K562 (cell line): ENCODE measurements around the gene FGGY. TPM values are rescaled to one million over a fixed set of nuclear protein-coding genes. Genes with fewer than 3 reads are reported as not detected.

Experiments
- DMBX1 ChIP-seq: fragments of 250-450 bp; sonication (Bioruptor Pico); IDR thresholded peaks from 2 replicates; pipeline ENCODE4 v1.8.0; 2022; ENCODE audit warnings: inconsistent platforms, mild to moderate bottlenecking, moderate library complexity, borderline replicate concordance
- FOXP1 ChIP-seq: sonication (generic); formaldehyde crosslinking; IDR thresholded peaks from 2 replicates; pipeline ENCODE4 v1.8.0; 2022; ENCODE audit warnings: mild to moderate bottlenecking, missing genetic modification reagents
- HDAC2 ChIP-seq: fragments of 450-650 bp; IDR thresholded peaks from 2 replicates; pipeline ENCODE4 v1.6.1; 2016; ENCODE audit warnings: mild to moderate bottlenecking
- L3MBTL2 ChIP-seq: fragments of 450-650 bp; IDR thresholded peaks from 2 replicates; pipeline ENCODE4 v1.6.1; 2016; ENCODE audit warnings: mild to moderate bottlenecking, moderate library complexity
- MAFG ChIP-seq: fragments of 450-650 bp; conservative IDR thresholded peaks from 2 replicates; pipeline ENCODE4 v1.6.1; 2016; ENCODE audit warnings: missing genetic modification characterization, missing compliant biosample characterization
- RCOR1 ChIP-seq, 2 experiments: IDR thresholded peaks; 2 replicates each; pipeline ENCODE4 v1.6.1; 2012; ENCODE audit warnings: low read depth in 2 of 2, low read length in 2 of 2, borderline replicate concordance in 1 of 2, improper control_type of control experiment in 1 of 2
- SMARCB1 ChIP-seq: IDR thresholded peaks from 2 replicates; pipeline ENCODE4 v1.6.1; 2011; ENCODE audit warnings: improper control_type of control experiment, low read depth; ENCODE audit not compliant: insufficient read length
- polyA plus RNA-seq, 8 experiments: library from polyadenylated mRNA; depleted of rRNA in 4 of 8; stranded (reverse) in 5 of 8; unstranded in 3 of 8; fragments of >200 nt; fragmentation: Nextera tagmentation in 2 of 8; fragmentation: Illumina TruSeq in 1 of 8; extraction: Ambion mirVana in 2 of 8; extraction: Trizol in 1 of 8; gene quantifications; 2 replicates each; pipeline versions ENCODE4 v1.2.1 to v1.2.3, GENCODE V29; 2011 to 2014; ENCODE audit warnings: inconsistent platforms in 1 of 8, missing spikeins in 1 of 8
- total RNA-seq, 7 experiments: library from RNA; depleted of rRNA in 6 of 7; stranded (reverse); fragments of >200 nt in 6 of 7; fragmentation: Illumina TruSeq in 2 of 7; extraction: Trizol in 2 of 7; gene quantifications; 2 replicates each; pipeline versions ENCODE4 v1.2.1 to v1.2.3, GENCODE V29; 2011 to 2021; ENCODE audit warnings: low replicate concordance in 1 of 7
- TF ChIP-seq, protein P1 (sequence below): fragments of 450-650 bp; IDR thresholded peaks from 2 replicates; pipeline ENCODE4 v1.6.1; 2016; ENCODE audit warnings: missing biosample characterization, missing genetic modification characterization
- TF ChIP-seq, protein P2 (sequence below): fragments of 450-650 bp; IDR thresholded peaks from 2 replicates; pipeline ENCODE4 v1.6.1; 2017; ENCODE audit warnings: antibody characterized with exemption
- TF ChIP-seq, protein P3 (sequence below): sonication (generic); IDR thresholded peaks from 2 replicates; pipeline ENCODE4 v1.6.1; 2016
- TF ChIP-seq, protein P4 (sequence below): fragments of 250-450 bp; sonication (Bioruptor Pico); IDR thresholded peaks from 2 replicates; pipeline ENCODE4 v1.5.0; 2021; ENCODE audit warnings: mild to moderate bottlenecking, moderate library complexity
- TF ChIP-seq, protein P5 (sequence below), 2 experiments: IDR thresholded peaks; 2 replicates each; pipeline ENCODE4 v1.6.1; 2011; ENCODE audit warnings: borderline replicate concordance in 1 of 2, control low read depth in 1 of 2, low read depth in 1 of 2, low read length in 1 of 2, mild to moderate bottlenecking in 1 of 2, mixed read lengths in 1 of 2, moderate library complexity in 1 of 2; ENCODE audit not compliant: insufficient read depth in 1 of 2, insufficient read length in 1 of 2, poor library complexity in 1 of 2, severe bottlenecking in 1 of 2; ENCODE audit errors: extremely low read depth in 1 of 2
- TF ChIP-seq, protein P6 (sequence below): fragments of 150-350 bp; IDR thresholded peaks from 2 replicates; pipeline ENCODE4 v1.6.1; 2014; ENCODE audit warnings: low read depth, mild to moderate bottlenecking, low read length, borderline replicate concordance

FGGY gene
- total and polyA plus RNA-seq, 9 of the 15 experiments (the other 6 are each of a cell fraction or from before 2014, with no cell fraction given): 9.7 to 19.2 (median 12.6) TPM

DNA sequence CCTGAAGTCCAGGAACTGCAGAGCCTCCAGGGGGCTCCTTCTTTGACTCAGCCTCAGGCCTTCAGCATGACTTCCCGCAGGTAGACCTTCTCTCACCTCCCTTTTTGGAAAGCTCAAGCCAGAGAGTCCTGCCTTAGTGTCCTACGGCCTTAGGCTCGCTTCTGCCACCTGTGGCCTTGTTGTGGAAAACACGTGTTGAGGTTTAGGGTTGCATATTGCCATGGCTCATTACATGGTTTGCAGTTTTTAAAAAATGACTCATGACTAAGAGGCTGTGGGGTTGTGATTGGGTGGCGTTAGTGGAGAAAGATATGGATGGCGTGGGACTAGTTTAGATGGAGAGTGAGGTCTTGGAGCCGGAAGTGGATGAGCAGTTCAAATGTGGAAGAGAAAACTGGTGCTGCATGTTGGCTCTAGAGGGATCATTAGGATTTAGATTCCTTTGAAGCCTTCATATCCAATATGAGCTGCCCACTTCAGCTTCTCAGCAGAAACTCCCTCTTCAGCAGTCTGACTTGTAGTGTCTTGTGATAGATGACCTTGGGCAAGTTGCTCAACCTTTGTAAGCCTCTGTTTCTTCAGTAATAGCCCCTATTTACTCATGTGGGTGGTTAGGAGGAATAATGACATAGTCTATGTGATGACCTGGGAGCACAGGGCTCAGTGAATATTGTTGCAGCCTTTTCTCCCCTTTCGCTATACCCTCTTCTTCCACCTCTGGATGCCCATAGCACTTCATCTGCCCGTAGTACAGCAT lies 6.5 kb upstream of the FGGY start (continued):
- peak in 1 of 2 experiments; percentile 75; a peak in 2 of 4 replicates for TF ChIP-seq RCOR1 (IDR thresholded peaks at IDR 0.05; ENCODE audit: borderline replicate concordance in 1 of 2, low read depth in 2 of 2, low read length in 2 of 2)
- TF ChIP-seq, protein P1, sequence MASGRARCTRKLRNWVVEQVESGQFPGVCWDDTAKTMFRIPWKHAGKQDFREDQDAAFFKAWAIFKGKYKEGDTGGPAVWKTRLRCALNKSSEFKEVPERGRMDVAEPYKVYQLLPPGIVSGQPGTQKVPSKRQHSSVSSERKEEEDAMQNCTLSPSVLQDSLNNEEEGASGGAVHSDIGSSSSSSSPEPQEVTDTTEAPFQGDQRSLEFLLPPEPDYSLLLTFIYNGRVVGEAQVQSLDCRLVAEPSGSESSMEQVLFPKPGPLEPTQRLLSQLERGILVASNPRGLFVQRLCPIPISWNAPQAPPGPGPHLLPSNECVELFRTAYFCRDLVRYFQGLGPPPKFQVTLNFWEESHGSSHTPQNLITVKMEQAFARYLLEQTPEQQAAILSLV (tag): no peak
- peak; percentile 50 for TF ChIP-seq MAFG
- TF ChIP-seq L3MBTL2: peak; percentile 68
- TF ChIP-seq DMBX1 (CRISPR knock-in tag): no peak
- TF ChIP-seq, protein P2, sequence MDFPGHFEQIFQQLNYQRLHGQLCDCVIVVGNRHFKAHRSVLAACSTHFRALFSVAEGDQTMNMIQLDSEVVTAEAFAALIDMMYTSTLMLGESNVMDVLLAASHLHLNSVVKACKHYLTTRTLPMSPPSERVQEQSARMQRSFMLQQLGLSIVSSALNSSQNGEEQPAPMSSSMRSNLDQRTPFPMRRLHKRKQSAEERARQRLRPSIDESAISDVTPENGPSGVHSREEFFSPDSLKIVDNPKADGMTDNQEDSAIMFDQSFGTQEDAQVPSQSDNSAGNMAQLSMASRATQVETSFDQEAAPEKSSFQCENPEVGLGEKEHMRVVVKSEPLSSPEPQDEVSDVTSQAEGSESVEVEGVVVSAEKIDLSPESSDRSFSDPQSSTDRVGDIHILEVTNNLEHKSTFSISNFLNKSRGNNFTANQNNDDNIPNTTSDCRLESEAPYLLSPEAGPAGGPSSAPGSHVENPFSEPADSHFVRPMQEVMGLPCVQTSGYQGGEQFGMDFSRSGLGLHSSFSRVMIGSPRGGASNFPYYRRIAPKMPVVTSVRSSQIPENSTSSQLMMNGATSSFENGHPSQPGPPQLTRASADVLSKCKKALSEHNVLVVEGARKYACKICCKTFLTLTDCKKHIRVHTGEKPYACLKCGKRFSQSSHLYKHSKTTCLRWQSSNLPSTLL: no peak
- TF ChIP-seq, protein P3, sequence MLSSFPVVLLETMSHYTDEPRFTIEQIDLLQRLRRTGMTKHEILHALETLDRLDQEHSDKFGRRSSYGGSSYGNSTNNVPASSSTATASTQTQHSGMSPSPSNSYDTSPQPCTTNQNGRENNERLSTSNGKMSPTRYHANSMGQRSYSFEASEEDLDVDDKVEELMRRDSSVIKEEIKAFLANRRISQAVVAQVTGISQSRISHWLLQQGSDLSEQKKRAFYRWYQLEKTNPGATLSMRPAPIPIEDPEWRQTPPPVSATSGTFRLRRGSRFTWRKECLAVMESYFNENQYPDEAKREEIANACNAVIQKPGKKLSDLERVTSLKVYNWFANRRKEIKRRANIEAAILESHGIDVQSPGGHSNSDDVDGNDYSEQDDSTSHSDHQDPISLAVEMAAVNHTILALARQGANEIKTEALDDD: peak; percentile 79
- no peak for TF ChIP-seq SMARCB1
- TF ChIP-seq, protein P4, sequence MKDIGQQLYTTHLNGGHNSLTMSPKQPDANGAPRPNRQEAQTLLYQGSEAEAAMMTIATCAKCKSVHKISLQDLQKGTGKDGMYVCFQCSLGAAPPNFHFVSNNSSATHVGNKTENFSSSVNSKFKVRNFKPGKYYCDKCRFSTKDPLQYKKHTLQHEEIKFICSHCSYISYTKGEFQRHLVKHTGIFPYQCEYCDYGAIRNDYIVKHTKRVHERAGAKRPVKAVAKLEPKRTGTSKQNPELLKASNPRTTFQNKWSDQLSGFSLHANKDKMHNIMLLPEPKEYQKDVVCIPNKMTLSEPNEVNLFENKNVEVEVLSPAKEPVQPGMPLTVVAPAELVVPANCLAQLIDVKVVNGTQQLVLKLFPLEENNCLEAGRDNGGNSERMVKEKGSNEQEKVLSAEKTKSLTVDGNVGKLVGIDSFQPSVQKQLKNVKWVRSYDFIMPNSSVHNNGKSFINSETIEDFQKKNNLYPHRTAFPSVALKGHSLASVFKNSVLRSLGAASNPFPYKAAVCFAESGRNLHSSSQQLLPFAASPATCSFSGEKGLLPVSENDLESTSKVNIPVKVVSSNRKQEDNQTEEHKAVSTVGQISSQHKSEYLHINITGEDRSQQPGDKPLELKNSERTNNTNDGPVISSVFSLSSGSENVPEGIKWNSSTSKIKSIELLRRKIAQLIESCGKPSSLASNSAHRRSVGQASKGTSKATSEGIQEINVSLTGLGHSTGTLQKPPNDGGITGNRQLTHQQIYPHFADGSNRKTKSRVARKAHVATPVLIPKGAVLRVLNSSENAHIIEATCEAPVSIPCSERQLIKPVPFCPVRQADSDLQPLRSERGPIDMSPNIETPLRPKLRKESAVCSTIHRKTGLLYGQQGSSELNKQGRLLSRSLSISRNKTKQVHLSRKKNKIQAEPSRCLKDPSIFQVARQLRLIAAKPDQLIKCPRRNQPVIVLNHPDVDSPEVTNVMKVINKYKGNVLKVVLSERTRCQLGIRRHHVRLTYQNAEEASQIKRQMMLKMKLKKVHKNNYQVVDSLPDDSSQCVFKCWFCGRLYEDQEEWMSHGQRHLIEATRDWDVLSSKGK (CRISPR knock-in tag): no peak
- no peak for TF ChIP-seq FOXP1
- TF ChIP-seq, protein P5, sequence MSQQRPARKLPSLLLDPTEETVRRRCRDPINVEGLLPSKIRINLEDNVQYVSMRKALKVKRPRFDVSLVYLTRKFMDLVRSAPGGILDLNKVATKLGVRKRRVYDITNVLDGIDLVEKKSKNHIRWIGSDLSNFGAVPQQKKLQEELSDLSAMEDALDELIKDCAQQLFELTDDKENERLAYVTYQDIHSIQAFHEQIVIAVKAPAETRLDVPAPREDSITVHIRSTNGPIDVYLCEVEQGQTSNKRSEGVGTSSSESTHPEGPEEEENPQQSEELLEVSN (IDR thresholded peaks at IDR 0.05; ENCODE audit: borderline replicate concordance in 1 of 2, extremely low read depth in 1 of 2, insufficient read depth in 1 of 2, insufficient read length in 1 of 2, low read depth in 1 of 2, low read length in 1 of 2, poor library complexity in 1 of 2, severe bottlenecking in 1 of 2): no peak
- TF ChIP-seq HDAC2: peak; percentile 22; the same call in 1 of the 2 replicates
- TF ChIP-seq, protein P6, sequence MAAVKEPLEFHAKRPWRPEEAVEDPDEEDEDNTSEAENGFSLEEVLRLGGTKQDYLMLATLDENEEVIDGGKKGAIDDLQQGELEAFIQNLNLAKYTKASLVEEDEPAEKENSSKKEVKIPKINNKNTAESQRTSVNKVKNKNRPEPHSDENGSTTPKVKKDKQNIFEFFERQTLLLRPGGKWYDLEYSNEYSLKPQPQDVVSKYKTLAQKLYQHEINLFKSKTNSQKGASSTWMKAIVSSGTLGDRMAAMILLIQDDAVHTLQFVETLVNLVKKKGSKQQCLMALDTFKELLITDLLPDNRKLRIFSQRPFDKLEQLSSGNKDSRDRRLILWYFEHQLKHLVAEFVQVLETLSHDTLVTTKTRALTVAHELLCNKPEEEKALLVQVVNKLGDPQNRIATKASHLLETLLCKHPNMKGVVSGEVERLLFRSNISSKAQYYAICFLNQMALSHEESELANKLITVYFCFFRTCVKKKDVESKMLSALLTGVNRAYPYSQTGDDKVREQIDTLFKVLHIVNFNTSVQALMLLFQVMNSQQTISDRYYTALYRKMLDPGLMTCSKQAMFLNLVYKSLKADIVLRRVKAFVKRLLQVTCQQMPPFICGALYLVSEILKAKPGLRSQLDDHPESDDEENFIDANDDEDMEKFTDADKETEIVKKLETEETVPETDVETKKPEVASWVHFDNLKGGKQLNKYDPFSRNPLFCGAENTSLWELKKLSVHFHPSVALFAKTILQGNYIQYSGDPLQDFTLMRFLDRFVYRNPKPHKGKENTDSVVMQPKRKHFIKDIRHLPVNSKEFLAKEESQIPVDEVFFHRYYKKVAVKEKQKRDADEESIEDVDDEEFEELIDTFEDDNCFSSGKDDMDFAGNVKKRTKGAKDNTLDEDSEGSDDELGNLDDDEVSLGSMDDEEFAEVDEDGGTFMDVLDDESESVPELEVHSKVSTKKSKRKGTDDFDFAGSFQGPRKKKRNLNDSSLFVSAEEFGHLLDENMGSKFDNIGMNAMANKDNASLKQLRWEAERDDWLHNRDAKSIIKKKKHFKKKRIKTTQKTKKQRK: no peak
